GM20000 (cell line): ENCODE results near the gene EOMES.

ENCODE experiments used
- DNase-seq: peaks from one replicate; pipeline ENCODE4 v3.0.0; 2012; ENCODE audit warnings: low spot score
- CTCF ChIP-seq: IDR thresholded peaks from 2 replicates; pipeline ENCODE4 v1.5.1; 2012; ENCODE audit warnings: mild to moderate bottlenecking, control low read depth; ENCODE audit errors: extremely low read depth, missing control alignments

Gene EOMES

GRCh38 chr3:27679691-27680090 is 42.4 kb downstream of the EOMES start:
- TF ChIP-seq CTCF = no peak
- no peak for DNase-seq

- TF ChIP-seq CTCF = no peak
- no peak for DNase-seq
Measured at GRCh38 chr3:27678234-27678633, 43.9 kb downstream of the EOMES start.

- TF ChIP-seq CTCF = no peak
Measured at GRCh38 chr3:27677565-27677964, 44.6 kb downstream of the EOMES start.

GRCh38 chr3:27675287-27675686 is 46.8 kb downstream of the EOMES start:
- no peak for DNase-seq
- TF ChIP-seq CTCF = no peak

More at GRCh38 chr3:27677565-27677964, 44.6 kb downstream of the EOMES start:
- DNase-seq = no peak

- no peak for TF ChIP-seq CTCF
Measured at GRCh38 chr3:27673701-27674100, 48.4 kb downstream of the EOMES start.

GRCh38 chr3:27671101-27671500 is 51.0 kb downstream of the EOMES start:
- TF ChIP-seq CTCF = no peak
- no peak for DNase-seq

More at GRCh38 chr3:27673701-27674100, 48.4 kb downstream of the EOMES start:
- no peak for DNase-seq

GRCh38 chr3:27670619-27671018 is 51.5 kb downstream of the EOMES start:
- DNase-seq = no peak
- TF ChIP-seq CTCF = no peak

GRCh38 chr3:27669591-27669990 is 52.5 kb downstream of the EOMES start:
- no peak for DNase-seq
- TF ChIP-seq CTCF = no peak
